DMS153 (cell line): ENCODE results near the gene MTMR12.
A peak's percentile ranks its signal among the peaks of the same experiment; 100 is the strongest.
"Not testable (repeated sequence)": the region's sequence is repeated elsewhere in the genome, so short reads cannot be mapped to it uniquely, and the experiment has no call there.

Experiments used
- DNase-seq: peaks from one replicate; lab custom pipeline; 2025; lab: John Stamatoyannopoulos, UW

Gene MTMR12

DNA sequence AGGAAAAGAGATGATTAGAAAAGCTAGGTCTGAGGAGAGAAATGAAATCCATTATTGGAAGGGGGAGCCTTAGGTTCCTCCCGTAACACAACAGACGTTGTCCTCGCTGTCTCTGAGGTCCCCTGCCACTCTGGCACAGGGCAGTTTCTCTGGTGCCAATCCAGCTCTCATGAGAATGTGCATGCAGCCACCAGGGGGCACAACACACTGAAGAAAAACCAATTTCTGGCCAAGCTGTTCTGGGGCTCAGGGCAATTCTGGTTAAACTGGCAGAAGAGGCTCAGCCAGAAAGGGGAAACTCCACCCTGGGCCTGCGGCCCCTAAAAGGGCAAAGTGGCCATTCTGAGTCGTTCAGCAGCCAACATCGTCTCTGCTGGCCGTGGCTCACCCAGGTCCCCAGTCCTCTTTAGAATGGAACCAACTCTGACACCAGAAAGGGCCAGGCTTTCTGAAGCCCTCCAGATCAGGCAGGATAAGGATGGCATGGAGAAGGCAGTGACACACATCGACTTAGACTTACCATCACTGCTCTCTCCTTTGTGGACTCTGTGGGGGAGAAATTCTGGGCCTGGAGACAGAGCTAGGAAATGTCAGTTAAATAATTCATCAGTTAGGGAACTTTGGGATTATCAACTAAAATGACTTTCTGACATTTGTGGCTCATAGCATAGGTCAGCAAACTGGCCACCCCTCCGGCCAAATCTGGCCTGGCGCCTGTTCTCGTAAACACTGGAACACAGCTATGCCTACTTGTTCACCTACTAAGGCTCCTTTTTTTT lies 80.1 kb downstream of the MTMR12 start:
- DNase-seq, result peak; percentile 54

DNA sequence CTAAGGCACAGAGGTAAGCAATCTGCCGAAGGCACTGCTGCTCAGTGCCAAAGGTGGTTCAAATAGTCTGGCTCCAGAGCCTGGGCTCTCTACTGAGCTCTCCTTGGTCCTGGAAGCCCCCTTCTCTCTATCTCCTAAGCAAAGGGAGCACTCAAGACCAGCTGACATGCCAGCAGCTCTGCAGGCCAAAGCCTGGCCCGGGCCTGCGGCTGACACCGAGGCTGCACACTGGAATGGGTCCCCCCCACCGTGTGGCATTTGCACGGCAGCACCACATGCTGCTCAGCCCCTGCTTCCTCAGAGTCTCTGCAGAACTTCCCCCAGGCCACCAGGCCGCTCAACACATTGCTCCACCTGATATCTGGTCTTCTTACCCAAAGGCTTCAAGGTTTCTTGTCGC lies 80.8 kb downstream of the MTMR12 start:
- no peak for DNase-seq

DNA sequence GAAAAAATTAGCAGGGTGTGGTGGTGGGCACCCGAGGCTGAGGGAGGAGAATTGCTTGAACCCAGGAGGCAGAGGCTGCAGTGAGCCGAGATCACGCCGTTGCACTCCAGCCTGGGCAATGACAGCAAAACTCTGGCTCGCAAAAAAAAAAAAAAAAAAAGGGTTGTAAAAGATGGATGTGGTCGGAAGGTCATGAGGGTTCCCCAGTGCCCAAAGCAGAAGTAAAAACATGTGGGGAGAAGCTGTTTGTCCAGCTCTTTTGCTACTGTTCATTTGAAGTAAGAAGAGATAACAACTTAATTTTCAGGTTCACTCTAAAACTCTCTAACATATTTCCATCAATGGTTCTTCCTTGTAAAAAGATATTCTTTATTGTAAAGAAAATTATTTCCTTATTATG lies 81.5 kb downstream of the MTMR12 start:
- no peak for DNase-seq

DNA sequence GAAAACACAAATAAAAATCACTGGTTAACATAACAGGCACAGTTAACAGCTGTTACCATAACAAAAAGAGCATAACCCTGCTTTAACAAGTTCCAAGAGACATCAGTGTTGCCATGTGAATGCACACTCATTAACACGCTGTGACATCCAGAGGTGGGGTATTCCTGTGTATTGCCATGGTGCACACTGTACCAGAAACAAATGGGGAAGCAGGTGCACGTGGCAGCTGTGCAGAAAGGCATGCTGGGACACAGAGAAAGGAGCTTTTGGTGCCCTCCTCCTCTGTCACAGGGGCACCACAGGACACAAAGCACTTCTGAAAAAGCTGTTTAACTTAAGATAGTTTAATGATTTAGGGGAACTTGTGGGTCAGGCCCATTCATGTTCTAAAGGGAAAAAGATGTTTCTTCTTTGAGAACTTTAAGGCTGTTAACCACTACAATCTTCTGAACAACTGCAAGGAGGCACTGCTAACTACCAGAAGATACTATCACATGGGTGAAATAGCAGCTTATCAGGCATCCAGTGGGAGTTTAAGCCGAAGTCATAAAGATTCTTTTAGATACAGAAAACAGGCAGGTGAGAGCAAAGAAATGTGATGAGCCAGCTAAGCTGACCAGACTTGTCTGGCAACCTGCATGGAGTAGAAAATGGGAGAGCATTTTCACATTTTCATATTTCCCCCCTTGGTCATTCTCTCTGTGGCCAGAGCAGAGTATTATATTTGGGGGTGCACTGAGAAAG lies 82.2 kb downstream of the MTMR12 start:
- no peak for DNase-seq

DNA sequence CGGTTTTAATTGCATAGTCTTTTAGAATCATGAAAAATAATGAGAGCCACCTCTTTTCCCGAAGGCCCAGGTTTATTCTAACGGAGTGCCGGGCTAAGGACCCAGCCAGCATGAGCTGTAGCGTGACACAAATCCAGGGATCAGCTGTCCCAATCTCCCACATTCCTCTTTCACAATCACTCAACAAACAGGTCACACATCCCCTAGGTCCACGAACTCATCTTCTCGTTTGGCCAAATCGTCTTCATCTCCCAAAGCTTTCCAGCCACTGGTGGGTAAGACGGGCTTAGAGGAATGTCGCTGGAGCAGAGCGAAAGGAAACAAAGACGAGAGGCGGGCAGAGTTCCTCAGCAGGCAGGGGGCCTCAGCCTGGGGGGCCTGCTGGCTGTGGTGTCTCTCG lies 83.2 kb downstream of the MTMR12 start:
- no peak for DNase-seq

DNA sequence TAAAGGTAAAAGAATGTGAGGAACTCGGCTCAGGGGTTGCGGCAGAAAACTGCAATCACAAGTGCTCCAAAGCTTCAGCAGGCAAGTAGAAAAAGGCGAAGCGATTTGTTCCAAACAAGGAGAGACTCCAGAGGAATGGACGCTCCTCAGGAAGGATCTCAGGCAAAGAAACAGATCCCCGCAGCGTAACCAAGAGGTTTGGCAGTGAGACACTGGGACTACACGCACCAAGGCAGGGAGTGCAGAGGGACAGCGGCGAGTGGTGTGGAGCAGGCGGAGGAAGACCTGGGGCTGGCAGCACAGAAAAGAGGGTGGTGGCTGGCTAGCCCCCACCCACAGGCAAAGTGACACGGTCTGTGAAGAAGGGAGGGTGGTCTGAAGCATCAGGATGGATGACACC lies 83.9 kb downstream of the MTMR12 start:
- no peak for DNase-seq

DNA sequence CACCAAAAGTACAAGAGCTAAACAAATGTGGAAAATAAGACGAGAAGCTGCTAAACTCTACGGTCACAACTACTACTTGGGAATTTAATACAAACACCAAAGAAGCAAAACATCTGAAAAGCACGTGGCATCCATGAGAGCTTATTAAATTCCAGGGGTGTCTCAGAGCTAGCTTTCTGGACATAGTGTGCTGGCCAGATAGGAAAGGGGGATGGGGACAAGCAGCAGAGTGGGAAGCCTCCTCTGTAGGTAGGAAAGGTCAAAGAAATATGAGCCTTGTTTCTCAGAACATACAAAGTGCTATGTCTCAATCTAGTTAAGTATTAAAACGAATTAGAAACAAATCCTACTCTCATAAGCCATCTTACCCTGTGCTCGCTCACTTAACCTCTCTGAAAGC lies 87.3 kb downstream of the MTMR12 start:
- DNase-seq, result no peak

DNA sequence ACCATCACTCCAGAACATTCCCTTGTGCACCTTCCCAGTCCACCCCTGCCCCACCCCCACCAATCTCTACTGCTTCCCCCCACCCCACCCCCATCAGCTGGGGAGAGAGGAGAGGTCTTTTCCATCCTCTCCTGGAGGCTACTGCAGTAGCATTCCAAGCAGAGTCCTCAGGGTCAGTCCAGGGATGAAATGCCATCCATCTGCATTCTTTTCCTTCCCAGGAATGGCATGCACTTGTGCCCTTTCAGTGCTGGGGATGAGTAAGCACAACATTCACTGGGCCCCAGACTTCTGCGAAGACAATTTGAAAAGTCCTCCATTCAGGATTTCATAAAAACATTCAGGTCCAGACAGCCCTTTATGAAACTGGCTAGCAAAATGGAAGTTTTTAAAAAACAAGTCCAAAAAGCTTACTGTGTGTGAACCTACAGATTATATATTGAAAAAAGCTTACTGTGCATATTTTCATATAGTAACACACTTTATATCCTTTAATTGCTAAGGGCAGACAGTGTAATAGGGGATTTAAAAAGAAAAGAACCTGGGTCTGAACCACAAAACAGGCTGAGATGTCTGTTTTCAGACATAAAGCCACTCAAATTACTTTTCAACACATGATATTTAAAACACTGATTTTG lies 88.6 kb downstream of the MTMR12 start:
- no peak for DNase-seq

DNA sequence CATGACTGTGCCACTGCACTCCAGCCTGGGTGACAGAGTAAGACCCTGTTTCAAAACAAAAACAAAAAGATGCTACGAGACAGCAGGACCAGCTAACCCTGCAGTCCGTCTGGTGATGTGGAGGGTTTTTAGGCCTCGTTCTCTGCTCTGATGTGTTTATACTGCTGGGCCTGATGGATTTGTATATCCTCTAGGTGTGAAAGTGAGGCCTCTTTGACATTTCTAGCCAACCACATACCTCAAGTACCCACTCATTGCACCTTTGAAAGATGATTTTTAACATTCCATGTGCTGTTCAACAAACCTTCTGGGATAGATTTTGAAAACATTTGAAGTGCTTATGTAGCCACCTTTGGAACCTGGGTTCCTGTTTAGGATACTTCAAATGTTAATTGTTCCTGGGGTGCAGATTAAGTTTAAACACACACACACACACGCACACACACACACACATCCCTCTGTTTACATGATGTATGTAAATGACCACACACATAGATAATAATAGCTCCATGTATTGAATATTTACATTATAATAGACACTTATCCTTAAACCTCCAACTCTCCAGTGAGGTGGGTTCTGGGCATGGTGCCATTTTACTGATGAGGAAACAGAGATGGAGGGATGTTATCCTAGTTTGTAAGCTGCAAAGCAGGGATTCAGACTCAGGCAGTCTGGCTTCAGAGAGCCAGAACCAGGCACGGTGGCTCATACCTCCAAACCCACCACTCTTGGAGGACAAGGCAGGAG lies 89.8 kb downstream of the MTMR12 start:
- peak; percentile 46 for DNase-seq

DNA sequence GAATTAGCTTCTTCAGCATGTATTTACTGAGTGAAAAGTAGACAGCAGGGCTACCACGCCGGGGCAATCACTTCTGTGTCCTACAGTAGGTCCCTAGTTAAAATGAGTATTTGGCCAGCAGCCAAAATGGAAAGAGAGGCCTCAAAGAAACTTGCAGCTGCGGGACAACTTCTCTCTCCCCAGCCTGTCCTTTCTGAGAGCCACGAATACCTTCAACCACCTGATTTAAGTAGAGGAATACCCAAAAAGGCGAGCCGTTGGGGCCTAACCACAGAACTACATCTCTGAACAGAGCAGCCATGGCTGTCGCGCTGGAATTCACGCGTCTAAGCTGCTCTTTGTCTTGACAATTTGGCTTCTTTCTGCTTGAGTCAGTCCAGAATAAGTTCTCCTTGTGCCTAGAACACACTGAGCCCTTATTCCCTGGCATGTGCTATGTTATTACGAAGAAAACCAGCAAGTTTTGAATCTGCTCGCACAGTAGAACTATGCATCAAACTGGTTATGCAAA lies 94.8 kb downstream of the MTMR12 start:
- DNase-seq, result no peak

DNA sequence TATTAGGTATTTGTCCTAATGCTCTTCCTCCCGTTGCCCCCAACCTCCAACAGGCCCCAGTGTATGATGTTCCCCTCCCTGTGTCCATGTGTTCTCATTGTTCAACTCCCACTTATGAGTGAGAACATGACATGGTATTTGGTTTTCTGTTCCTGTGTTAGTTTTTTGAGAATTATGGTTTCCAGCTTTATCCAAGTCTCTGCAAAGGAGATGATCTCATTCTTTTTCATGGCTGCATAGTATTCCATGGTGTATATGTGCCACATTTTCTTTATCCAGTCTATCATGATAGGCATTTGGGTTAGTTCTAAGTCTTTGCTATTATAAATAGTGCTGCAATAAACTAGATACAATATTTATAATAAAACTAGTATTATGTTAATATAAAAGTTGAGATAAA lies 98.4 kb downstream of the MTMR12 start:
- not testable (repeated sequence) for DNase-seq

DNA sequence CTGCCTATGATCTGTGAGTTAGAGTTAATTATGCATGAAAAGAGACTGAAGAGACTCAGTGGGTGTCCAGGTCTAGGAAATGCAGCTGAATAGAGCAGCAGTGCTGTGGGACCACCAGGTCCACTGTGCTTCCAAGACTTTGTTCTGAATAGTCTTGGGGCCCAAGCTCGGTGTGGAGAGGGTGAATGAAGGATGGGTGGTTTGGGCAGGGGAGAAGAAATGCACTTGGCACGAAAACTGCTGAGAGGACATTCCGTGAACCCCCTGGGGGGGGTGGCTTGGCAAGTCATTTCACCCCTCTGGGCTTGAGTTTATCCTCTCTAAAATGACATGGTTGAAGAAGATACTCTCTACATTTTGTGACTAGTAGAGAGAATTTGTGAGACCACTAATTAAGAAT lies 102.6 kb downstream of the MTMR12 start:
- no peak for DNase-seq

DNA sequence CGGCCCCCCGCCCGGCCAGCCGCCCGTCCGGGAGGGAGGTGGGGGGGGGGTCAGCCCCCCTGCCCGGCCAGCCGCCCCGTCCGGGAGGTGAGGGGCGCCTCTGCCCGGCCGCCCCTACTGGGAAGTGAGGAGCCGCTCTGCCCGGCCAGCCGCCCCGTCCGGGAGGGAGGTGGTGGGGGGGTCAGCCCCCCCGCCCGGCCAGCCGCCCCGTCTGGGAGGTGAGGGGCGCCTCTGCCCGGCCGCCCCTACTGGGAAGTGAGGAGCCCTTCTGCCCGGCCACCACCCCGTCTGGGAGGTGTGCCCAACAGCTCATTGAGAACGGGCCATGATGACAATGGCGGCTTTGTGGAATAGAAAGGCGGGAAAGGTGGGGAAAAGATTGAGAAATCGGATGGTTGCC lies 103.9 kb downstream of the MTMR12 start:
- DNase-seq, result not testable (repeated sequence)

DNA sequence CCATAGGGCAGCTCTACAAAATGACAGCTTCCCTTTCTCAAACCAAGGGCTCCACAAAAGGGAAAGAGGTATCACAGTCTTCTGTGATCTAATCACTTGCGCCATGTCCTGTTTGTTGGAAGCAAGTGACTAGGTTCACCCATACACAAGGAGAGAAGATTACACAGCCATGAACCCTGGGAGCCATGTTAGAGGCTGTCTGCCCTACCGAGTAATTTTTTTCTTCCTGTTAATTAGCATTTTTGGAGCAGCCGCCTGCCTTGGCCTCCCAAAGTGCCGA lies 105.4 kb downstream of the MTMR12 start:
- DNase-seq, result no peak

DNA sequence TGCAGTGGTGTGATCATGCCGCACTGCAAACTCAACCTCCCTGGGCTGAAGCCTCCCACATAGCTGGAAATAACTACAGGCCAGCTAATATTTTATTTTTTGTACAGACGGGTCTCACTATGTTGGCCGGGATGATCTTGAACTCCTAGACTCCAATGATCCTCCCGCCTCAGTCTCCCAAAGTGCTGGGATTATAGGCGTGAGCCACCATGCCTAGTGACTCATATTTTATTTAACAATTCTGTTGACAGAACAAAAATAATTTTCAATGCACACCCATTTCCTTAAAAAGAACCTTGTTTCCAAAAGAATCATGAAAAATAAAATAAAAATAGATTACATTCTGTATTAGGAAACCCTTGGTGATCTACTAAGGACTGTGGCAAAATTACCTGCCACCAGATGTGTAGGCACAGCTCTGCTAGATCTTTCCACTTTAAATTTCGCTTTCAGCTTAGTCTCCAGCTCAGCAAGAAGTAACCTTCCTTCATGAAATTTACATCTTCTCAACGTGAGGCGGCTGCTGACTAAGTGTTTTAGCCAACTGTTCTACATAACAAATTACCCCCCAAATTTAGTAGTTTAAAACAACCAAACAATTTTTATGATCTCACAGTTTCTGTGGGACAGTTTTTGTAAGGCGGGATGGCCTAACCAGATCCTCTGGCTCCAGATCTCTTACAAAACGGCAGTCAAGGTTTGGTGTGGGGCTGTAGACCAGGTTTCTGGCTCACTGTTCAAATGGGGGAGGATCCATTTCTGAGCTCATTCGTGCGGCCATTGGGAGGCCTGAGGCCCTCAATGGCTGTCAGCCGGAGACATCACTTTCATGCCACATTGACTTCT lies 106.0 kb downstream of the MTMR12 start:
- DNase-seq, result no peak

DNA sequence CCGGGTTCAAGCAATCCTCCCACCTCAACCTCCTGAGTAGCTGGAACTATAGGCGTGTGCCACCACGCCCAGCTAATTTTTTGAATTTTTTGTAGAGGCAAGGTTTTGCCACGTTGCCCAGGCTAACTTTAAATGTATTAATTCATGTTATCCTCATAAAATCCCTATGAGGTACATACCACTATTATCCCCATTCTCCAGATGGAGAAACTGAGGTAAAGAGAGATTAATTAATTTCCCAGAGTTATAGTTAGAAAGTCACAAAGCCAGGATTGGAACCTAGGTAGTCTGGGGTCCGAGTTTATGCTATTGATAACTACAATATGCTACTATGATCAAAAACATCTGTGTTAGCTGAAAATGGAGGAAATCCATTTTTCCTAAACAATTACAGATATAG lies 106.7 kb downstream of the MTMR12 start:
- no peak for DNase-seq

DNA sequence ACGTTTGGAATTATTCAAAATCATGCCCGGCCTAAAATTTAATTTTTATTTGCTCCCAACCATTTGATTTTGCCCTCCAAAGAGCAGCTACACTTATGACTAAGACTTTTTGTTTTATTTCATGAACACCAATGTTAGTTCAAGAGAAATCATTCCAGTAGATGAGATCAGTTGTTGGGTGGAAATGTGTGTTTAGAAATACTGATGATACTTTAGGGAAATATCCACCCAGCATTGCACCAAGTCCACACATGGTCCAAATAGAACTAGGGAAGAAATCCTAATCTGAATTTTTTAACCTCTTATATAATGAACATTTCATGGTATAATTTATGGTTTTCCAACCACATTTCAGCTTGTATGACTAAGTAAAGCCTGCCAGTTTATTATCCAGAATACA lies 110.3 kb downstream of the MTMR12 start:
- DNase-seq, result no peak

DNA sequence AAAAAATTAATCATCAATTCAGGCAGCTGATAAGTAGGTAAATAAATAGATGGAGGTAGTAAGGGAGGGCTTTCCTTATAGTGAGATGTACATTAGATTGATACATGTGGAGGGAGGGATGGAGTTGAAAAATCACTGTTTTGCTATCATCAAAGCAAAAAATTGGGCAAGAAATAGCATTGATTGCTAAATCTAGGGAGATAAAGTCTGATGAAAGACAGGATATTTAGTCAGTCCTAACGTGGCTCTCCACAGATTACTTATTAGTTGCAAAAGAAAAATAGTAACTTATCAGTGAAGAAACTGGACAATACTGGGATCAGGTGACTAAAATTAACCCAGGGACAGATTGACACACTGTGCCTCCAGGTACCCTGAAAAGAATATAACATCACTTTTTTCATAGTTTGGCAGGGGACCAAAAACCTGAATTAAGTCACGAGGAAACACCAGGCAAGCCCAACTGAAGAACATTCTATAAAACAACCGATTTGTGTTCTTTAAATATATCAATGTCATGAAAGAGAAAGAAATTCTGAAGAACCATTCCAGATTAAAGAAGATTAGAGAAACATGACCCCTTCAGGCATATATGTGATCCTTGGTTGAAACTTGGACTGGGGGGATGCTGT lies 111.5 kb downstream of the MTMR12 start:
- no peak for DNase-seq

DNA sequence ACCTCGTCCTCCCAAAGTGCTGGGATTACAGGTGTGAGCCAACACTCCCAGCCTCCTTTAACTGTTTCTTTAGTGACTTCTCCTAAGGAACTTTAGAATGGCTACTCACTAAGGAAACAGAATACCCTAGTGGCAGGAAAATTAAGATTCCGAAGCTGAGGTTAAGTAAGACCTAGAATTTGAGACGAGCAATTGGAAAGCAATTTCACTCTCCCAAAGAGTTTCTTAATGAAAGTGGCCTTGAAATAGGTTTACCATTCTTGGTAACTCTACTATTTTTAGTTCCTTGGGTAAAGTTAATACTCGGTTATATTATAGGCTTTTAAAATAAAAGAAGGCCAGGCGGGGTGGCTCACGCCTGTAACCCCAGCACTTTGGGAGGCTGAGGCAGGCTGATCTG lies 115.7 kb downstream of the MTMR12 start:
- DNase-seq, result no peak

DNA sequence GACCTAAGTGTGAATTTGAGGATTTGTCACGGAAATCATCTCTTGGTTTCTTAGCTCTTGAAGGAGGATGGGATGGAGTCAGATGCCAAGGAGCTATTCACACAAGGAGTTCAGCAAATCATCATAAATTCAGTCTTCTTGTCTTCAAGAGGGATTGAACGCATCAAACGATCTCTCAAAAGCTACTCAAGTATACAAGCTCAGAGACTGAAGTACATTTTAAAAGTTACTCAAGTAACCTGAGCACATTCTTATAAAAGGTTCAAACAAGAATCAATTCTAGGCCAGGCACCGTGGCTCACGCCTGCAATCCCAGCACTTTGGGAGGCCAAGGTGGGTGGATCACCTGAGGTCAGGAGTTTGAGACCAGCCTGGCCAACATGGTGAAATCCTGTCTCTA lies 117.5 kb downstream of the MTMR12 start:
- no peak for DNase-seq

DNA sequence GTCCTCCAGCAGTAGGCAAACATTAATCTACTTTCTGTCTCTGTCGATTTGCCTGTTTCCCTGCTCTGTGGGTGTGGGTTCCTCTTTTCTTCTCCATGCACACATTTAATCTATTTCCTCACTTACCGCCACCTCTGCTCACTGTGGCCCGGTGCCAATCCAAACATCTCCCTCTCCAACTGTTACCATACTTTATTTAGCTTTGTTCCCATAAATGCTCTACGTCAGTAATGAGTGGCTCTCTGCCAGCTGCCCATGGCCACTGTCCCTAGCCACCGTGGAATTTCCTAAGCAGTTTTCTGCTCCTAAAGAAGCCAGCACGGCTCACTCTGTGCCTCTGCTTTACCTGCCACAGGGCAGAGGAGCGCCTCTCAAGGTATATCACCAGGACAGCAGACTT lies 119.1 kb downstream of the MTMR12 start:
- DNase-seq, result peak; percentile 100
